Measurements from ENCODE around the gene FADS6. TPM values are rescaled to one million over a fixed set of nuclear protein-coding genes. Genes with fewer than 3 reads are reported as not detected.

Gene FADS6
- total and polyA plus RNA-seq, 2 donors (not counting 3 experiments of a cell fraction or from before 2014, with no cell fraction given), result not detected

- H3K9me3 ChIP-seq (replicated peaks; ENCODE audit: control insufficient read depth, insufficient read depth, low read length), result no peaks in the 10 kb centered on the region
- no peaks in the 10 kb centered on the region for H4K20me1 ChIP-seq (replicated peaks; ENCODE audit: control insufficient read depth, extremely low read depth, insufficient read depth, low read length)
- no peaks in the 10 kb centered on the region for H3K4me1 ChIP-seq (ENCODE audit: control insufficient read depth, extremely low read depth, insufficient read depth, low read length)
- no peaks in the 10 kb centered on the region for H3K36me3 ChIP-seq (ENCODE audit: control insufficient read depth in 2 of 2, extremely low read depth in 1 of 2, insufficient read depth in 2 of 2, low read length in 2 of 2)
- ChIA-PET CTCF (interaction anchor here (0.8 to 2.2 kb wide), 3 partner anchors 11 to 15 kb away, joined by 3 to 6 read pairs (median 6); no protein-coding TSS in a partner anchor), POLR2A (no interaction called here)
- TF ChIP-seq EZH2 (IDR thresholded peaks at IDR 0.05; ENCODE audit: borderline replicate concordance, low read depth, low read length, severe bottlenecking) (no peak), POLR2A (IDR thresholded peaks at IDR 0.05; ENCODE audit: low read depth, low read length) (no peak), JUN (IDR thresholded peaks at IDR 0.05; ENCODE audit: borderline replicate concordance, insufficient read depth, insufficient read length, low read depth) (no peak), POLR2AphosphoS5 (IDR thresholded peaks at IDR 0.05; ENCODE audit: insufficient read depth, low read depth, low read length) (no peak), GATA2 (IDR thresholded peaks at IDR 0.05; ENCODE audit: insufficient read depth, insufficient read length, low read depth, low read length) (no peak), MYC (IDR thresholded peaks at IDR 0.05; ENCODE audit: low read depth, low read length) (no peak)
- H3K9me1 ChIP-seq (replicated peaks; ENCODE audit: control insufficient read depth, extremely low read depth, insufficient read depth, low read length), result no peaks in the 10 kb centered on the region
- no peak for DNase-seq (ENCODE audit: low read depth, low spot score)
- no peak overlapping the region for H3K9ac ChIP-seq (replicated peaks; ENCODE audit: extremely low read depth, insufficient read depth, low read length)
- H2AFZ ChIP-seq (ENCODE audit: low read depth, low read length), result no peak overlapping the region
- H3K4me2 ChIP-seq (ENCODE audit: insufficient read depth, low read length), result no peak overlapping the region
- no peak overlapping the region for H3K27ac ChIP-seq (ENCODE audit: insufficient read depth, low read depth, low read length)
- no peak overlapping the region for H3K4me3 ChIP-seq (replicated peaks in 1 of 3; ENCODE audit: insufficient read depth in 1 of 3, low read depth in 1 of 3, low read length in 3 of 3)
- BruUV-seq (replicated peaks), result no TSS peak
- no peaks in the 10 kb centered on the region for H3K79me2 ChIP-seq (ENCODE audit: control insufficient read depth, insufficient read depth, low read length)
- dilution Hi-C loops (cut with MboI; ENCODE audit: extremely low pct_ligation_motif_present, low sequenced_read_pairs) (no loop called here), intact Hi-C loops (cut with micrococcal nuclease) (no loop called here)
- H3K27me3 ChIP-seq (ENCODE audit: control insufficient read depth in 2 of 2, insufficient read depth in 2 of 2, low read length in 2 of 2), result peaks cover 40 to 44% of the 10 kb centered on the region in 2 experiments
- FAIRE-seq, result no peak
These were observed 39.8 kb downstream of the FADS6 start for GRCh38 chr17:74853669-74854068.

DNA sequence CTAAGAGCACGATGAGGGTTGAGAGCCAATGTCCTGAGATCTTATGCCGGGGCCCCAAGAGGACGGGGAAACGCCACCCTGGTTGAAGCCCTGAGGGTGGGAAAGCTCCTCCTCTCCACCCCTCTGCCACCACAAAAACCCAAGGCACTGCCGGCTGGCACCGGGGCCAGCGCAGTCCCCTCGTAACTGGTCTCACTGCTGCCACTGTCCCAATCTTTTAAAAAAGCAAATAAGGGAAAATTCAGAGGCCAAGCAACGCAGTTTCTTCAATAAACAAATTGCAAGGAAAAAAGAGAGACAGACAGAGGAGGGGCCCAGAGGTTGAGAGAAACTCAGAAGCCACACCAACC, 40.4 kb downstream of the FADS6 start:
- ChIA-PET POLR2A (no interaction called here), CTCF (interaction anchor here (1.0 to 2.8 kb wide), 4 partner anchors 9 to 57 kb away, joined by 3 to 16 read pairs (median 8); no protein-coding TSS in a partner anchor)
- no peak for DNase-seq (ENCODE audit: low read depth, low spot score)
- no peaks in the 10 kb centered on the region for H3K36me3 ChIP-seq (ENCODE audit: control insufficient read depth in 2 of 2, extremely low read depth in 1 of 2, insufficient read depth in 2 of 2, low read length in 2 of 2)
- H3K4me2 ChIP-seq (ENCODE audit: insufficient read depth, low read length), result no peak overlapping the region
- H3K79me2 ChIP-seq (ENCODE audit: control insufficient read depth, insufficient read depth, low read length), result no peaks in the 10 kb centered on the region
- H3K27ac ChIP-seq (ENCODE audit: insufficient read depth, low read depth, low read length), result no peak overlapping the region
- no peak overlapping the region for H3K9ac ChIP-seq (replicated peaks; ENCODE audit: extremely low read depth, insufficient read depth, low read length)
- no peaks in the 10 kb centered on the region for H3K9me1 ChIP-seq (replicated peaks; ENCODE audit: control insufficient read depth, extremely low read depth, insufficient read depth, low read length)
- H3K27me3 ChIP-seq (ENCODE audit: control insufficient read depth in 2 of 2, insufficient read depth in 2 of 2, low read length in 2 of 2), result peaks cover 38 to 40% of the 10 kb centered on the region in 2 experiments
- H3K4me1 ChIP-seq (ENCODE audit: control insufficient read depth, extremely low read depth, insufficient read depth, low read length), result no peaks in the 10 kb centered on the region
- TF ChIP-seq EZH2 (IDR thresholded peaks at IDR 0.05; ENCODE audit: borderline replicate concordance, low read depth, low read length, severe bottlenecking) (peak; percentile 65), POLR2AphosphoS5 (IDR thresholded peaks at IDR 0.05; ENCODE audit: insufficient read depth, low read depth, low read length) (no peak), GATA2 (IDR thresholded peaks at IDR 0.05; ENCODE audit: insufficient read depth, insufficient read length, low read depth, low read length) (no peak), CTCF (IDR thresholded peaks at IDR 0.05; ENCODE audit: extremely low read depth in 1 of 2, insufficient read depth in 1 of 2, low read depth in 1 of 2, low read length in 2 of 2) (no peak)
- H3K9me3 ChIP-seq (replicated peaks; ENCODE audit: control insufficient read depth, insufficient read depth, low read length), result no peaks in the 10 kb centered on the region
- no peaks in the 10 kb centered on the region for H4K20me1 ChIP-seq (replicated peaks; ENCODE audit: control insufficient read depth, extremely low read depth, insufficient read depth, low read length)
- H2AFZ ChIP-seq (ENCODE audit: low read depth, low read length), result no peak overlapping the region
- dilution Hi-C loops (cut with MboI; ENCODE audit: extremely low pct_ligation_motif_present, low sequenced_read_pairs) (no loop called here), intact Hi-C loops (cut with micrococcal nuclease) (no loop called here)
- no TSS peak for BruUV-seq (replicated peaks)
- no peak for FAIRE-seq
- no peak overlapping the region for H3K4me3 ChIP-seq (replicated peaks in 1 of 3; ENCODE audit: insufficient read depth in 1 of 3, low read depth in 1 of 3, low read length in 3 of 3)

Measured in endothelial cell of umbilical vein (primary cell).